ENCODE measurements around the gene SMIM17.
"Not testable (repeated sequence)": the region's sequence is repeated elsewhere in the genome, so short reads cannot be mapped to it uniquely, and the experiment has no call there.

Gene SMIM17

DNA sequence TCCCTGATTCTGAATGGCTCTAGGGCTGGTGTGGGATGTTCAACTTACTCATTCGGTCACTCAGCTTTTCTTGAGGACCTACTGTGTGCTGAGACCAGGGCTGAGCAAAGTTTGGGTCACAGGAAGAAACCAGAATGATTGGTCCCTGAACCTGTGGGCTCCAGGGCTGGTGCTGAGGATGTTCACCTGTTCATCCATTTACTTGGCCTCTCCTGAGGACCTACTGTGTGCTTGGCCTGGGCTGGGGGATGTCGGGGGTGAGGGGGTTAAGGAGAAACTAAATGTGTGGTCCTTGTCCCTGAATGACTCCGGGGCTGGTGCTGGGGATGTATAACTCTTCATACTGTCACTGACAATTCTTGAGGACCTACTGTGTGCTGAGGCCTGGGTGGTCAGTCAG, 18.3 kb downstream of the SMIM17 start:
- DNase-seq, result no peak

DNA sequence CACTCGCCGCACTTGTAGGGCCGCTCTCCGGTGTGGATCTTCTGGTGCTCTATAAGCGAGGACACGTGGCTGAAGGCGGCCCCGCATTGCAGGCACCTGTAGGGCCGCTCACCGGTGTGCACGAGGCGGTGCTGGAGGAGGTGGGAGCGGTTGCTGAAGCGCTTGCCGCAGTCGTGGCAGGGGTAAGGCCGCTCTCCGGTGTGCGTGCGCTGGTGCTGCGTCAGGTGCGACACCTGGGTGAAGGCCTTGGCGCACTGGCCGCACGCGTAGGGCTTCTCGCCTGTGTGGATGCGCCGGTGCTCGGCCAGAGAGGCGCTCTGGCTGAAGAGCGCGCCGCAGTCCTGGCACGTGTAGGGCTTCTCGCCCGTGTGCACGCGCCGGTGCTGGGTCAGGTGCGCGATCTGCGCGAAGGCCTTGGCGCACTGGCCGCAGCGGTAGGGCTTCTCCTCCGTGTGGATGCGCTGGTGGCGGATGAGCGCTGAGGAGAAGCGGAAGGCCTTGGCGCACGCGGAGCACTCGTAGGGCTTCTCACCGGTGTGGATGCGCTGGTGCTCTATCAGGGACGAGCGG, 21.1 kb downstream of the SMIM17 start:
- DNase-seq, result no peak

DNA sequence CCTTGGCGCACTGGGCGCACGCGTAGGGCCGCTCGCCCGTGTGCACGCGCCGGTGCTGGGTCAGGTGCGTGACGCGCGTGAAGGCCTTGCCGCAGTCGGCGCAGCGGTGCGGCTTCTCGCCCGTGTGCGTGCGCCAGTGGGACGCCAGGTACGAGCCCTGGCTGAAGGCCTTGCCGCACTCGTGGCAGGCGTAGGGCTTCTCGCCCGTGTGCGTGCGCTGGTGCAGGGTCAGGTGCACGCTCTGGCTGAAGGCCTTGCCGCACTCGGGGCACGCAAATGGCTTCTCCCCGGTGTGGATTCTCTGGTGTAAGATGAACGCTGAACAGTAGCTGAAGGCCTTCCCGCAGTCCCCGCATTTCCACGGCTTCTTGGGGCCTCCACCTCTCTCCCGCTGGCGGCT, 21.6 kb downstream of the SMIM17 start:
- DNase-seq, result no peak

DNA sequence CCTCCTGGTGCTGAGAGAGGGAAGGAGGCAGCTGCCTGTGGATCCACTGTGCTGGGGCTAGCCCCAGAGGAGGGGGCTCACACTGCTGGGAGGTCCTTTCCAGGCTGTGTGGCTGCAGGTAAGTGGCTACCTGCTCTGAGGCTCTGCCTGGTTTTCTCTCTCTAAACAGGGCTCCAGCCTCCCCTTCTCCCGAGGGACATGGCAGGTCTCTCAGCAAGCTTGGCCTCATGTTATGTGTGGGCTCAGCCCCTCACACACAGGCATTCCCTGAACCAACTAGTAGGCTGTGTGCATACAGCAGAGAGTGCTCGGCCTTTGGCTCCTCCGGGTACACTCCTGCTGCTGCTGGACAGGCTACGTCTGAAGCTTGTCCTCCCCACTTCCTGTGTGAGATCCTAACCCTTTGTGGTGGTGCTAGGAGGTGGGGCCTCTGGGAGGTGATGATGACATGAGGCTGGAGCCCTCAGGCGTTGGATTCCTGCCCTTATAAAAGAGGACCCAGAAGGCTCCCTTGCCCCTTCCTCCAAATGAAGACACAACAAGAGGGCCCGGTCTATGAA, 24.4 kb downstream of the SMIM17 start:
- DNase-seq, result no peak

DNA sequence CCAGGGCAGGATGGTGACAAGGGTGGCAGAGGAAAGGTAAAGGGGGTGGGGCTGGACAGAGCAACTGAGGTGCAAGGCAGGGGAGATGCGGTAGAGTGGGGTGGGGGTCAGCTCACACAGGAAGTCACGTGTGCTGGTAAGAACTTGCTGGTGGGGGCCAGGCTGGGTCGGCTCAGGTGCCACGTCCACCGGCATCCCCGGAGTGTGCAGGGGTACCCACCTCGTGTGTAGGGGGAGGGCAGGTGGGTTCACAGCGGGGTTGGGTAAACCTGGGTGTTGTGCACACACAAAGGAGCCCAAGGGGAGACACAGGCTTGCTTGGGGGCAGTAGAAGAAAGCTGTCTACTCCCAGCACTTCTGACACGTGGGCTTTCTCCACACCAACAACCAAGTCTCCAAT, 25.7 kb downstream of the SMIM17 start:
- DNase-seq, result no peak

DNA sequence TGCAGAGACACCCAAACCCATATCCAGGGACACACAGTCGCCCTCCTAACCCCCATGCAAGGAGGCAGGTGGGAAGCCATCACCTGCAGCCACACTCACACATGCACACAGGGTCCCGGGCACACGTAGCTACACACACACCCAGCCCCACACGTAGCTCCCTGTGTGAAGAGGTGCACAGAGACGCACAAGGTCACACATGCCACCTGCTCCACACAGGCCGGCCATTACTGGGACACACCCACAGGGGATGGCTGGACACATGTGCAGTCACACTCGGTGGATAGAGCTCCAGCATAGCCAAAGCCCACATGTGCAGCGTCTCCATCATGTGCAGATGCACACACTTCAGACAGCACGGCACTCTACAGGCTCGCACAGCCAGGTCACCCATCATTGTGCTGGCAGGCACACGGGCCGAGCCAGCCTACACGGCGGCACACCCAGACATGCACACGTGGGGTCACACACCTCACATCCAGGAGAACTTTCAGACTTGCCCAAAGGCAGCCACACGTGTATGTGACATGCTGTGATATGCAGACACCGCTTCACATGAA, 27.5 kb downstream of the SMIM17 start:
- DNase-seq, result no peak

DNA sequence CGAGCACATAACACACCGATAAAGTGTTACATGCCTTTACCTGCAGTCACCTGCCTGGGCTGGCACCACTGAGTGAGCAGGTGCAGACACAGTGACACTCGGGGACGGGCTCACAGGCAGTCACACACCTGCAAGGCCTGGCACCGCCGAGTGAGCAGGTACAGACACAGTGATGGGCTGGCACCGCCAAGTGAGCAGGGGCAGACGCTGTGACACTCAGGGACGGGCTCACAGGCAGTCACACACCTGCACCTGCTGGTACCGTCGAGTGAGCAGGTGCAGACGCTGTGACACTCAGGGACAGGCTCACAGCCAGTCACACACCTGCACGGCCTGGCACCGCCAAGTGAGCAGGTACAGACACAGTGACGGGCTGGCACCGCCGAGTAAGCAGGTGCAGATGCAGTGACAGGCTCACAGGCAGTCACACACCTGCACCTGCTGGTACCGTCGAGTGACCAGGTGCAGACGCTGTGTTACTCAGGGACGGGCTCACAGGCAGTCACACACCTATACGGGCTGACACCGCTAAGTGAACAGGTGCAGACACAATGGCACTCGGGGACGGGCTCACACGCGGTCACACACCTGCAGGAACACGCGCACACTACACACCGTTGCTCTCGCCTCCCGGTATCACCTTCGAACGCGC, 28.1 kb downstream of the SMIM17 start:
- no peak for DNase-seq

DNA sequence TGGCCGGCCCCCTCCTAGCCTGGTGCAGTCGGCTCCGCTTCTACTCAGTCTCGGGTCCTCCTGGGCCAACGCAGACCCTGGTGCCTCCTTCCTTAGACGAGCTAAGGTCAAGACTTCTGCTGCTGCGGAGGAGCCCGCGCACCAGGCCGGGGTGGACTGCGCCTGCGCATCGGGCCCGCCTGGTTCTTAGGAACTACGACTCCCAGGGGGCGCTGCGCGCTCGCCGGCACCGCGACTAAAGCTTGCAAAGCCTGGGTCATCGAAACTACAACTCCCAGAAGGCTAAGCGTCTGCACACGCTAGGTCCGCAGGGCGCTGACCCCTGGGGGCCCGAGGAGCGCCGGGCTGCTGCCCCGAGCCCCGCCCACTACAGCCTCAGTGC, 28.6 kb downstream of the SMIM17 start, which contains the start of gene ZNF835:
Gene ZNF835 (minus strand): TSS at position 145 of the 382 bp plus-strand sequence. CDS start 6,559 bp downstream, outside the sequence.
- no peak for DNase-seq

DNA sequence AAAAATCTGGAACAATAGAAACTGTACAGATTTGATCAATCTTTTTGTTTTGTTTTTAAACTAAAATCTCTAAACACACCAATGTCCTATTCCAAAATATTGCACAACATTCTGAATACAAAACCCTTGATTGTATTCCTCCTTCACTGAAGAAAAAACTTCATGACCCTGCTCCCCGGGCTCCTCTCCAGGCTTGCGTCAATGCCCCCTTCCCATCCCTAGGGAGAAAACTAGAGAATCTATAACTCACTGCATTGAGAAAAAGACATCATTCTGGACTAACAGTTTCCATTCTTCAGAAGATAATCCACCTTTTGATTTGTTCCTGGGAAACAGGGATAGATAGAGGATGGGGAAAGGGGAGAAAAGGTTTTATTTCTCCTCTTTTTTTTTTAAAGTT, 29.7 kb downstream of the SMIM17 start:
- not testable (repeated sequence) for DNase-seq

DNA sequence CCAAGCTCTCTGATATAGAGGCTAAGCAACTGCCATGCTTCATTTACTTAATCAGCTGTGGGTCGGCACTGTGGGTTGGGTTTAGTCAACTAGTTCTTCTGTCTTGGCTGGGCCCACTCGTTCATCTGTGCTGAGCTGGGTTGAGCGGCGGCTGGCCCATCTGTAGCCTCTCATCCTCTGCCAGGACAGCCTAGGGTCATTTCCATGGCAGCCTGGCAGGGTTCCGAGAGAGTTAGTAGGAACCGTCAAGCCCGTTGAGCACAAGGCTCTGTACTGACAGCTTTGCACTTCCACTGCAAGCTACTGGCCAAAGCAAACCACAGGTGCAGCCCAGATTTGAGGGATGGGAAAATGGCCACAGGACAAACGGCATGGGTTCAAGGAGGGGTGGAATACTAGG, 35.2 kb downstream of the SMIM17 start:
- DNase-seq, result no peak

DNA sequence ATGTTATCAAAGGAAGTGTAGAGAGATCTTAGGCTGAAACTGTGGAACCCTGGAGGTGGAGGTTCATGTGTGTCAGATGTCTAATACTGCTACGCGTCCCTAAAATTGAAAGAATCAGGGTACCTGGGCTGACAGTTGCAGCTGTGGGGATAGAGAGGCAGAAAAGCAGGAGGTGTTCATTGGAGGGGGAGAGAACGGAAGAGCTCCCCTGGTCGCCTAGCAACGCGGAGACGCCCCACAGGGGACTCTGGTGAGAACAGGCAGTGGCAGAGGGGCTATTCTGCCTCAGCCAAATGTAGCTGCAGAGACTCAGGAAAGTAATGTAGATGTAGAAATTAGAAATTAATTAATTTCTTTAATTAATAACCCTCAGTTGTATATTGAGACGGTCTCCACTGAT, 38.7 kb downstream of the SMIM17 start:
- no peak for DNase-seq

DNA sequence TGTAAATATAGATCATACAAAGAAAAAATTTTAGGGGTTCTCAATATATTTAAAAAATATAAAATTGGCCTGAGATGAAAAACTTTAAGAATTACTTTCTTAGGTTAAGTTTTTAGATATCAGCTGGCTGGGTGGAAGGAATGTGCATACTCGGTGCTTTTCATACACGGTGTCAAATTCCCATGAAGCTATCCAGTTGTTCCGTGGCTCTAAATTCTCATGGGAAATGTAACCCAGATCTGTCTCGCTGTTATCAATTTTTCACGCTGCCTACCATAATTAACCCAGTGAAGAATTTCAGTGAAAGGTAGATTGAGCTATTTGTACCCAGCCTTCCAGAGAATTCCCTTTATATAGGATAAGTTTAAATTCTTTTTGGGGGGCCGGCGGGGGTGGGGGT, 40.2 kb downstream of the SMIM17 start:
- no peak for DNase-seq

DNA sequence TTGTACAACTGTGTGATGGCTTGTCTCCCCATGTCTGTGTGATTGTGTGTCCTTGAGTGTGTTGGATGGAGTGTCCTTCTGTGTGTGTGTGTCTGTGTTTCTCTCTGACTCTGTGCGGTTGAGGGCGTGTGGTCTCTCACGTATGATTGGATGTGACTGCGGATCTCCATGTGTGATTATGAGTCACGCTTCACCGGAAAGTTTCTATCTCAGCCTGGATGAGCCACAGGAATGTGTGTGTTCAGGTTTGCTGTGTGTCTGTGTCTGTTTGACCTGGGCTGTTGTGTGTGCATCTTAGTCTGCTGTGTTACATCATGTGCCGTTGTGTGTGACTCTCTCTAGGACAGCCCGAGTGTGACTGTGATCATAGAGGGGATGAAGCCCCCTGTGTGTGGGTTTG, 44.1 kb downstream of the SMIM17 start:
- DNase-seq, result no peak

DNA sequence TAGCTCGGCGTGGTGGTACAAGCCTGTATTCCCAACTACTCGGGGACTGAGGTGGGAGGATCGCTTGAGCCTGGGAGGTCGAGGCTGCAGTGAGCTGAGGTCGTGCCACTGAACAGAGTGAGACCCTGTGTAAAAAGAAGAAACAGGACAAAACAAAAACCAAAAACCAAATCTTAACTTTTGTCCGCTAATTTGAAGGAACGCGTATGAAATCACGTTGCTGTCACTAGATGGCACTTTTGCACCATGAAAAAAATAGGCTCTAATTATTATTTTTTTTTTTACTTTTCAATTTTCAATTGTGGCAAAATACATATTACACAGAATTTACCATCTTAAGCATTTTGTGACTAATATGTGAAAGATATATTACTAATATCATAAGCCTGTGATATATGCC, 46.2 kb downstream of the SMIM17 start:
- DNase-seq, result no peak

DNA sequence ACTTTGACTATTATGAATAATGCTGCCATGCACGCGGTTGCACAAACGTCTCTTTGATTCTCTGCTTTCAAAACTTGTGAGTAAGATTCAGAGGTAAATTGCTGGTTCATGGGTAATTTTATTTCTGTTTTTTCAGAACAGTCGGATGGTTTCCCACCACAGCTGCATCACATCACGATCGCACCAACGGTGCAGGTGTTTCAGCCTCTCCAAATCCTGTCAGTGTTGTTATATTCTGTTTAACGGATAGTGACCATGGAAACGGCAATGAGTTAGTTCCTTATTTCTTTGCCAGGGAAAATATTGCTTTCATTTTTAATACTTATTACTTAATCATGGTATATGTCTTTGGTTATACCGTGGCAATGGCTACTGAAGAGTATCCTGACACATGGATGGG, 47.7 kb downstream of the SMIM17 start:
- DNase-seq, result peak; percentile 45

DNA sequence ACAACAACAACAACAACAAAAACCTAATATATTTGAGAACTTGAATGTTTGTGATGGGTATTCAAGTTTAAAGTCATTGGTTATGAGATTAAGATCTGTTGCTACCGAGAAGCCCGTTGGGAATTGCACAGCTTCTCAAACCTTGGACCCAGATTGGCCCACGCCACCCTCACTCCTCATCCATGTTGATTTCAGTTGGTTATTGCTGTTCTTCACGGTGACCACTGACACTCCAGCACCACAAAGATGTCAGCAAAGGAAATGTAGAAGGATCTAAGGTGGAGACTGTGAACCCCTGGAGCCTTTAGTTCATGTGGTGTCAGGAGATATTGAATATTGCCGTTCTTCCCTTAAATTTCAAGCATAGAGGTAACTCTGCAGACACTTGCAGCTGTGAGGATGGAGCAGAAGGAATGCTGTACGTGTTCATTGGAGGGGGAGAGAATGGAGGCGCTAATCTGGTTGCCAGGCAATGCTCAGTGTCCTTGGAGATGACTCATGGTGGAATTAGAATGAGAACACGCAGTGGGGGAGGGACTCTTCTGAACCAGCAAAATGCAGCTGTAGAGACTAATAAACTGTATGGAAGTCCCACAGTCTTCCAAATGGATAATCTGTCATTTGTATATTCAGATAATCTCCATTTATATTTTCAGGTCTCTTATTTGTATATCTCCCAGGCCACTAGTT, 49.4 kb downstream of the SMIM17 start:
- DNase-seq, result no peak

DNA sequence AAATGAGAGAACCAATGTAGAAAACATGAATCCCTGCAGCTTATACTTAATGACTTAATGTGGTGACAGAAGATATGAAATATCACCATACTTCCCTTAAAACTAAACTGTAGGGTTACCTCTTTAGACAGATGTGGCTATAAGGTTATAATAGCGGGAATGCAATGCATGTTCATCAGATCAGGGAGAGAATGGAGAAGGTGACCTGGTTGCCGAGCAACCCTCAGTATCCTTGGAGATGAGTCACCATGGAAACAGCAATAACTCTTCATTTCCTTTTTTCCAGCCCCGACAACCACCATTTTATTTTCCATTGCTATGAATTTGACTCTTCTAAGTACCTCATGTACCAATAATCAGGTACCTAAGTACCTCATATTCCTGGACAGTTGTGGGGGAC, 56.6 kb downstream of the SMIM17 start:
- DNase-seq, result no peak

DNA sequence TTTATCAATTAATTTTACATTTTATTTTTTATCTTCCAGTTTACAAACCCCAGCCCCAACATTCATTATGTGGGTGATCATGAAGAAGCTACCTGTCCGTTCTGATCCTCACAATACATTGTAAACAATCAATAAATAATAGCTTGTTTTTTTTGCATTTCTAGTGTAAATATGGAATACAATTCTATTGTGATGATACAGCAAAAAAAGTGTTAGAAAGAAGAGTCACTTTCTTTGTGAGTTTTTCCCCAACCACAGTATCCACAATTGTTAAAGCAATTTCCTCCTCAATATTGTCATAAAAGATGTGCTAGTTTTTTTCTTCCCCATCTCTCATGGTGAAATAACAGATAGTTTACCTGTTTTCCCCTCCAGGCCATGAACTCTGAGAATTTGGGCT, 58.9 kb downstream of the SMIM17 start:
- DNase-seq, result no peak

DNA sequence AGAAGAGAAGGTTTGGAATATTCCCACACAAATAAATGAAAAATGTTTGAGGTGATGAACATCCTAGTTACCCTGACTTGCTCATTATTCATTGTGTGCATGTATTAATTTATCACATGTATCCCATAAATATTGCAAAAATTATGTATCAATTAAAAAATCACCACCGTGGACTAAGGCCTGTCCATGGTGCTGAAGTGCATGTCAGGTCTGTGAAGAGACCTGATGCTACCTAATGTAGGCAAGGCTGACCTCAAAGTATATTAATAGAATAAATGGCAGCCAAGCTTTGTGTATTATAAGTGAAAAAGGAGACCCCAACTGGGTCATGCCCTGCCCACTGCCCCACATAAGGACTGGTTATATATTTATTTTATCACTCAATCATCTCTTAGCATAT, 63.0 kb downstream of the SMIM17 start:
- DNase-seq, result no peak

All from MV-4-11 (cell line).